ENCODE results near the gene PDGFD.

Gene PDGFD

GRCh38 chr11:104124979-104125378 is 39.0 kb downstream of the PDGFD start:
- ChIA-PET POLR2A (ENCODE audit: low non-redundant PET) (no interaction called here), CTCF (no interaction called here)
- TF ChIP-seq CTCF (conservative IDR thresholded peaks at IDR 0.05; ENCODE audit: low read depth), result no peak
- no peak for DNase-seq (ENCODE audit: low spot score)
- H3K27ac ChIP-seq, result no peak overlapping the region

GRCh38 chr11:104122836-104123235 is 41.1 kb downstream of the PDGFD start:
- ChIA-PET CTCF (no interaction called here), POLR2A (ENCODE audit: low non-redundant PET) (no interaction called here)
- no peak for DNase-seq (ENCODE audit: low spot score)
- no peak overlapping the region for H3K27ac ChIP-seq
- no peak for TF ChIP-seq CTCF (conservative IDR thresholded peaks at IDR 0.05; ENCODE audit: low read depth)

DNA sequence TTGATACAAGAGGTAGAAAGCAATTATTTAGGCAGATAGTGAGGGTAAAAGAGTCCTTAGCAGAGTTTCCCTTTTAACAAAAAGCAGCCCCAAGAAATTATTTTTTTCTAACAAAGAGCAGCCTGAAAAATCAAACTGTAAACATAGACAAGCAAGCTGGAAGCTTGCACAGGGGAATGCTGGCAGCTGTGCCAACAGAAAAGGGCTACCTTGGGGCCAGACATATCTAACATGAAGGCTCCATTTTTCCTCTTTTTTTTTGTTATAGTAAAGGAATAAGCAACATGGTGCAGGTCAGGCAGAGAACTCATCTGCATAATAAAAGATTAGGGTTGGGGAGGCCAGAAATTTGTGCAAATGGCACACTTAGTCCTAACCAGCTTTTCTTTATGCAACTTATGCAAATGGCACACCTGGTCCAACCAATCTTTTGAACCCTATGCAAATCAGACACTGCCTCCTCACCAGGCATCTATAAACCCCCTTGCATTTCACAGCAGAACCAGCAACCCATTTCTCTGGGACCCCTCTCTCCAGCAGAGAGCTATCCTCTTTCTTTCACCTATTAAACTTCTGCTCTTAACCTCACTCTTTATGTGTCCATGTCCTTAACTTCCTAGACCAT is 41.8 kb downstream of the PDGFD start:
- no peak overlapping the region for H3K27ac ChIP-seq
- TF ChIP-seq CTCF (conservative IDR thresholded peaks at IDR 0.05; ENCODE audit: low read depth), result no peak
- ChIA-PET CTCF (interaction anchor here (0.6 kb wide), 1 partner anchor 522 kb away, joined by 3 read pairs; no protein-coding TSS in a partner anchor), POLR2A (ENCODE audit: low non-redundant PET) (no interaction called here)
- no peak for DNase-seq (ENCODE audit: low spot score)

GRCh38 chr11:104120493-104121137 is 43.3 kb downstream of the PDGFD start:
- TF ChIP-seq CTCF (conservative IDR thresholded peaks at IDR 0.05; ENCODE audit: low read depth), result no peak
- ChIA-PET POLR2A (ENCODE audit: low non-redundant PET) (no interaction called here), CTCF (no interaction called here)
- DNase-seq (ENCODE audit: low spot score), result no peak
- no peak overlapping the region for H3K27ac ChIP-seq

- ChIA-PET CTCF (no interaction called here), POLR2A (ENCODE audit: low non-redundant PET) (no interaction called here)
- TF ChIP-seq CTCF (conservative IDR thresholded peaks at IDR 0.05; ENCODE audit: low read depth), result no peak
- H3K27ac ChIP-seq, result no peak overlapping the region
- DNase-seq (ENCODE audit: low spot score), result no peak
Measured at GRCh38 chr11:104118105-104118744, 45.7 kb downstream of the PDGFD start.

- TF ChIP-seq CTCF (conservative IDR thresholded peaks at IDR 0.05; ENCODE audit: low read depth), result no peak
- no peak for DNase-seq (ENCODE audit: low spot score)
- H3K27ac ChIP-seq, result no peak overlapping the region
- ChIA-PET CTCF (no interaction called here), POLR2A (ENCODE audit: low non-redundant PET) (no interaction called here)
Measured at GRCh38 chr11:104113541-104113940, 50.4 kb downstream of the PDGFD start.
